CD4-positive, alpha-beta T cell treated with Interleukin-1 beta for 1 hour (primary cell): ENCODE measurements around the gene ZNF41.
A peak's percentile ranks its signal among the peaks of the same experiment; 100 is the strongest.
"Not testable (repeated sequence)": the region's sequence is repeated elsewhere in the genome, so short reads cannot be mapped to it uniquely, and the experiment has no call there.

Source experiments
- DNase-seq, 2 donors: peaks; one replicate each; pipeline ENCODE4 v3.0.0-alpha.2; 2020 to 2022

ZNF41 gene

DNA sequence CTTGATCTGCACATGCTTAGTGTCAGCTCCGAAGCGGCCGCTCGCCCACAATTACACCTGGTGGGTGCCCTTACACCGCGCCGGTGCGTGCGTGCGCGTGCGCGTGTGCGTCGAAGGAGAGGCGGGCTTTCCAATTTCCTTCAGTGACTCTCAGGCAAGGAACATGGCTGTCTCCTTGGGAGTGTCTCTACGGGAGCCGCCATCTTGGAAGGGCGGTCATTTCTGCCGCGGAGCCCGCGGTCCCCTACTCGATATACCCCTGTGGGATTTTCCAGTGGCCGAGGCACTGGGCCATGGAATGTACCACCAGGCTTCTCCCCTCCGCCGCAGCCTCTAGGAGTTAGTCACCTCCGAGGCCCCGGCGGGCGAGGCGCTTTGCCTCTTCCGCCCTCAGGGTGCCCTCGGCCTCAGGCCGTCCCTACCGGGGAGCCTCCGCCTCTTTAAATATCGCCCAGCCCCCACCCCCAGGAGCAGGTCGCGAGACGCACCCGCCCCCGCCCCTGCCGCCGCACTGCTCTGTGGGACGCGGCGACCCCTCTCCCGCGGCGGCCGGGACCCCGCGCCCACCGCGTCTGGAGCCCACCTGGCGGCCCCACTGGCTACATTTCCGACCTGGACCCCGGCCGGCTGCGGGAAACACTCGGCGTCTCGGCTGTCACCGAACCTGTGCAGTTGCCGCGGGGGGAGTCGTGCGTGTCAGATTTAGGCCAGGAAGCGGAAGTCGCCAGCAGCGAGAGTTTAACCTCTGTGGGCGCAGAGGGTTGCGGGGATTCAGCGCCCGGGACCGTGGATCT, at the start of gene ZNF41:
TSS of gene ZNF41 (minus strand) at position 711 of the 794 bp plus-strand sequence. CDS start 15,741 bp downstream, outside the sequence.
- DNase-seq: peak; percentile 86

DNA sequence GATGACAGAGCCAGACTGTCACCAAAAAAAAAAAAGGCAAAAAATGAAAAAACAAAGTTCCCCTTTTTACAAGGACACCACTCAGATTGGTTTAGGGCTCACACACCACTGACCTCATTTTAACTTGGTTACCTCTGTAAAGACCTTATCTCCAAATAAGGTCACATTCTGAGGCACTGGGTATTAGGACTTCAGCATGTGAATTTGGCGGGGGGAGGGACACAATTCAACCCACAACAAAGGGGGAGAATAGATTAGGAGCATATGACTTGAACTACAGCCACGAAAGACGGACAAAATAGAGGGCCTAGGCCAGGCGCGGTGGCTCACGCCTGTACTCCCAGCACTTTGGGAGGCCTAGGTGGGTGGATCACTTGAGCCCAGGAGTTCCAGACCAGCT, 47.0 kb upstream of the ZNF41 start:
- no peak for DNase-seq

DNA sequence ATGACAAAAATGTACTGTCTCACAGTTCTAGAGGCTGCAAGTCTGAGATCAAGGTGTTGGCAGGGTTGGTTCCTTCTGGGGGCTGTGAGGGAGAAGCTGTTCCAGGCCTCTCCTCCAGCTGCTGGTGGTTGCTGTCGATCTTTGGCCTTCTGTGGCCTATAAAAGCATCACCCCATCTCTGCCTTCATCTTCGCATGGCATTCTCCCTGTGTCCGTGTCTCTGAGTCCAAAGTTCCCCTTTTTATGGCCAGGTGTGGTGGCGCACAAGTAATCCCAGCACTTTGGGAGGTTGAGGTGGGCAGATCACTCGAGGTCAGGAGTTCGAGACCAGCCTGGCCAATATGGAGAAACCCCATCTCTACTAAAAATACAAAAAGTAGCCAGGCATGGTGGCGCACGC, 46.5 kb upstream of the ZNF41 start:
- no peak for DNase-seq

DNA sequence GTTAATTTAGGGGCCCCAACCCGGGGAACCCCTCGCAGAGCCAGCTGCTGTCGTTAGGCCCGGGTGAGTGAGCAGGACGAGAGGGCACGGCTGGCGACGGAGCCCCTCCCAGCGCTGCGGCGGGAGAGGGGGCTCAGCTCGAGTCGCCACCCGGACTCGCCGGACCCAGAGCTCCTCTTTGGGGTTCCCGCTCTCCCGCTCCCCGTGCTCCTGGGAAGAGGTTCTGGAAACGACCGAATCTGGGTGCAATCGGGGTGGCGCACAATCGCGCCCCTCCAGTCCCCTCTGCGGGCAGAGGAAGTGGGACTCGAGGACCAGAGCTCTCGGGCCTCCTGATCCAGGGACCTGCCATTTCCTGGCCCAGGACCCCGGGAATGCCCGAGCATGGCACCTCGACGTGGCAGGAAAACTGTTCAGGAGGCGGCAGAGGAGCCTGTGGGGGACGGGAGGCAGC, 40.7 kb upstream of the ZNF41 start:
- DNase-seq: no peak

DNA sequence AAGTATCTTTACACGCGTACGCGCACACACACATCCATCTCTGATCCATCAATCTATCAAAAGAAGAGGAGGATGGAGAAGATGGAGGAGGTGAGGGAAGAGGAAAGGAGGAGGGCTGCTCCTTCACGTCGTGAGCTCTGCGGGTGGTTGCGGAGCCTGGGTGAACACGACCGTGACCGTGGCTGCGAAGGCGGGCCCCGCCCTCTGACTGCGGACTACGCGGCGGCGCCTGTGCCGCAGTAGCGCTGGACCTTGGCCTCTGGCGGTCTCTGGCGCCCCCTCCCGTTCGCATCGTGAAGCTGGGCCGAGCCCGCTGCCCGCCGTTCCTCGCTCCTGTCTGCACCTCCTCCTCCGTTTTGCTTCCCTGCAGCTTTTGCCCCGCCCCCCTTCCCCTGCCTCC, 40.3 kb upstream of the ZNF41 start:
- peak; percentile 82 to 83 for DNase-seq

DNA sequence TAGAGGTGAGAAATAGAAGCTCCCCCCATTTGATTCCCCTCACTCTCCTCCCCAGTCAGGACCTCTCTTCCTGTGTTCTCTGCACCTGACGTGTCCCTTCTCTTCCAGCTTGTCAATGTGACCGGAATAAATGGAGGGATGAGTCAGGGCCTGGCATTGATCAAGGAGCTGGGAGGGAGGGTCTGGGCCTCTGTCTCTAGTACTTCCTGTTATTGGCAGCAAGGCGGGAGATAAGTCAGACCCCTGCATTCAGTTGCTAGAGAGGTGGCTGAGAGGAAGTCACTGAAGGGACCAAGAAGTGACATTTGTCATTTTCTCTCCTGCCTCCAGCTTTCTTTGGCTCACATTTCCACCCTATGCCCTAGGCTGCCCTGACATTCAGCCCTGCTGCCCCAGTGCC, 35.1 kb upstream of the ZNF41 start:
- no peak for DNase-seq

DNA sequence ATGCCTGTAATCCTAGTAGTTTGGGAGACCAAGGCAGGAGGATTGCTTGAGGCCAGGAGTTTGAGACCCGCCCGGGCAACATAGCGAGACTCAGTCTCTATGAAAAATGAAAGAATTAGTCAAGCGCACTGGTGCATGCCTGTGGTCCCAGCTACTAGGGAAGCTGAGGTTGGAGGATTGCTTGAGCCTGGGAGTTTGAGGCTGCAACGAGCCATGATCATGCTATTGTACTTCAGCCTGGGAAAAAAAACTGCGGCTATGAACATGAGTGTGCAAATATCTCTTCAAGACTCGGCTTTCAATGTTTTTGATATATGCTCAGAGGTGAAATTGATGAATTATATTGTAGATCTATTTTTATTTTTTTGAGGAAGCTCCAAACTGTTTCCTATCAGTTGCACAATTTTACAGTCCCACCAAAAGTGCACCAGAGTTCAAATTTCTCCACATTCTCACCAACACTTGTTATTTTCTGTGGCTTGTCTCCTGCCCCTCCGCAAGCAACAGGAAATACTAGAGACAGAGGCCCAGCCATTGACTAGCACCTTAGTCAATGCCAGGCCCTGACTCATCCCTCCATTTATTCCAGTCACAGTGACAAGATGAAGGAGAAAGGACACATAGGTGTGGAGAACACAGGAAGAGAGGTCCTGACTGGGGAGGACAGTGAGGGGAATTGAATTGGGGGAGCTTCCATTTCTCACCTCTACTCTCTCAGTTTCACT, 33.1 kb upstream of the ZNF41 start:
- no peak for DNase-seq

DNA sequence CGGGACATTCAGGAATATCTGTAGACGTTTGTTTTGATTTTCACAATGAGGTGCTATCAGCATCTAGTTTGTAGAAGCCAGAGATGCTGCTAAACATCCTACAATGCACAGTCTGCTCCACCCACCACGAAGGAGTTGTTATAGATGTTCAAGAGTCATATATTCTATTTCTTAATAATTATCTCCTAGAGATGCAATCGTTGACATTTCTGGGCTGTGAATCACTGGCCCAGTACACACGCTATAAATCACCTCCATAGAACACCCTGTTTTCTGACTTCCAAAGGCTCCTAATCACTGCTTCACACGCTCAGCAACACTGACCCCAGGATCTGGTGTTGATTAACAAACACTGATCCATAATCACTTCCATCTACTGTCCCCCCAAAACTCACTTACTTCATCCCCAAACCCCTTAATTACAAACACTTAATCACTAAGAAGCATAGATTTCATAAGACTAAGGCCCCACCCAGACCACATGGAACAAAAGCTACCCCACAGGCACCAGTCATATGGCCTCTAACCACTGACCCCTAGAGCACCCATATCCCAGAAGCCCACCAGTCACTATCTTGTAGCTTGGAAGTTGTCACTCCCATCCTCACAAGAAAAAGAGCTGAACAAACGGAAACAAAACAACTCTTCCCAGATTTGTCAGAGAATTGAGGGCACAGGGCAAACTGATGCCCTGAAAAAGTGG, 31.7 kb upstream of the ZNF41 start:
- DNase-seq: no peak

DNA sequence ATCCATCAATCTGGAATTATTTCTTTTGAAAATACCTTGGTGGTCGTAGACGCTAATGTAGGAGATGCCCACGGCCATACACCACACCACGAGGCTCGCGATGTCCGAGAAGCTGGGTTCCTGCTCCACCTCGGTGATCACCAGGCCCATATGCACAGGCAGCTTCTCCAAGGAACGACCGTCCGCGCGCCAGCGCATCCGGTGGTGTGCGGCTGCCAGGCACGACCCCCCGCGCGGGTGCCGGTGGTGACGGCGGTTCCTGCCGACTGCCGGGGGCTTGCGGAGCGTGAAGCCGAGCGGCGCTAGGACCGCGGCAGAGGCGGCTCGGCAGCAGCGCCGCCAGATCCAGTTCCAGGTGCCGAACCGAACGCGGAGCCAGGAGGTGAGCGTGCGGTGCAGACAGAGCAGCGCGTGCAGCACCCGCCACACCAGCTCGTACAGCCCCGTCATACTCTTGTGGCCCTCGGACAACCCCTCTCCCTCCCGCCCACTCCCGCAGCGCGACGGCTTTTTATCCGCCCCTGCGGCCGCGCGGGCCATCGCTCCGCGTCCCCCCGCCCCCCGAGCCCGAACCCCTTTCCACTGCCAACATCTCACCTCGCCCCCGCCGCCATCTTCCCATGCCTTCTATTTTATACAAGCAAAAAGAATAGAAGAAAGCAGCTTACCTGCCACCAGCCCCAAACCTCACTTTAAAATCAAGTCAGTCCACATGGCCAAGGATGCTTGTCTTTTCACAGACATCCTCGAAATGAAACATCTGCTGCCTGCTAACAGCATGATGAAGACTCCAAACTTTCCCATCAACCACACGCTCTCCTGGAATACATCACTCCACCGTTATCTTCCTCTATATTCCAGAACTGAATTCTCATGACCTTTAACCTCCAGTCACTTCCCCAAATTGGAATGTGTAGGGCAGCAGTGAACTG, 30.3 kb upstream of the ZNF41 start:
- not testable (repeated sequence) for DNase-seq

DNA sequence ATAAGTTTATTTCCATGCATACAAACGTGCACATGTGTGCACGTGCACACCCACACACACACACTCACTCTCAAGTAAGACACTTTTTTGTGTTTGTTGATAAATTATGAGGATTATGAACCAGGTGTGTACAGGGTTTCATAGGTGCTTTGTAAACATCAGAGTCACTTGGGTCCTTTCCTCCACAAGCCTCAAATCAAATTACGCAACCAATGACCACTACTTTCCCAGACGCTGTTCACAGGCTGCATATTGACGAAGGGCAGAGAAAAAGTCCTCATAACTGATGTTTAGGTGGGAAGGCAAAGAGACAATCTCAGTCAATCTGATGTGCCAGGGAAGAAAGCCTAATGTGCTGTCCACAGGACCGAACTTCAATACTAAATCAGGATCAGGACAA, 29.4 kb upstream of the ZNF41 start:
- DNase-seq: not testable (repeated sequence)

DNA sequence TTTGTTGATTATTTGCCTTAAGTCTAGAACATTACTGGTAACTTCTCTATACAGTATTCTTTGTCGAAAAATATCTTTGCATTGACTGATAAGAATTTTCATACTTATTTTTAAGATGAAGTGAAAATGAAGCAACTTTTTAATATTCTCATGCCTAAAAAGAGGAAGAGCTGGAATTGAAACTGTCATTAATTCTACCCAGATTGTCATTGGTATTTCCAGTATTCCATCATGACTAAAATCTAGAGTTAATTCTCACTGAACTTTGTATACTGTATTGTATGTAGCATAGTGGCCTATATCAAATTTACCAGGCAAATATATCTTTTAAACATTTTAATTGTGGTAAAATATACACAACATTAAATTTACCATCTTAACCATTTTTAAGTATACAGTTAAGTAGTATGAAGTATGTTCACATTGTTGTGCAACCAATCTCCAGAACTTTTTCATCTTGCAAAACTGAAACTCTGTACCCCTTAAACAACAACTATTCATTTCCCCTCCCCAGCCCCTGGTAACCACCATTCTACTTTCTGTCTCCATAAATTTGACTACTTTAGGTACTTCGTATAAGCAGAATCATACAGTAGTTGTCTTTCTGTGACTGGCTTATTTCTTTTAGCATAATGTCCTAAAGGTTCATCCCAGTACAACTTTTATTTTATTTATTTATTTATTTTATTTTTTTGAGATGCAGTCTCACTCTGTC, 24.3 kb upstream of the ZNF41 start:
- DNase-seq: no peak

DNA sequence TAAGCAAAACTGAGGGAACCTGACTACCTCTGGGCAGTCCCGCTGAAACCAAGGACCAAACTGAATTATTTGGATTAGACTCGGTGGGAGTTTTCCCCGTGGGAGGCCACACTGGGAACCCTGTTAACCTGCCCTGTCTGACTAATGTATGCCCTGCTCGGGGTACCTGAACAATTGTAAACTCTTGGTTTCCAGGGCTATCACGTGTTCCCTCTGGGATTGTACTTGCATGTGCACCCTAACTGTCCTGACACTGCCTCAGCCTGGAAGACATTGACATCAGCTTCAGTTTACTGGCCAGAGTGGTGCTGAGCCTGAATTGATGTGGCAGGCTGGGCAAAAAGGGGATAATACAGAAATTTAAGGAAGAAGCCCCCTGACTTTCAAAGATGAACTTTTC, 20.1 kb upstream of the ZNF41 start:
- DNase-seq: no peak

DNA sequence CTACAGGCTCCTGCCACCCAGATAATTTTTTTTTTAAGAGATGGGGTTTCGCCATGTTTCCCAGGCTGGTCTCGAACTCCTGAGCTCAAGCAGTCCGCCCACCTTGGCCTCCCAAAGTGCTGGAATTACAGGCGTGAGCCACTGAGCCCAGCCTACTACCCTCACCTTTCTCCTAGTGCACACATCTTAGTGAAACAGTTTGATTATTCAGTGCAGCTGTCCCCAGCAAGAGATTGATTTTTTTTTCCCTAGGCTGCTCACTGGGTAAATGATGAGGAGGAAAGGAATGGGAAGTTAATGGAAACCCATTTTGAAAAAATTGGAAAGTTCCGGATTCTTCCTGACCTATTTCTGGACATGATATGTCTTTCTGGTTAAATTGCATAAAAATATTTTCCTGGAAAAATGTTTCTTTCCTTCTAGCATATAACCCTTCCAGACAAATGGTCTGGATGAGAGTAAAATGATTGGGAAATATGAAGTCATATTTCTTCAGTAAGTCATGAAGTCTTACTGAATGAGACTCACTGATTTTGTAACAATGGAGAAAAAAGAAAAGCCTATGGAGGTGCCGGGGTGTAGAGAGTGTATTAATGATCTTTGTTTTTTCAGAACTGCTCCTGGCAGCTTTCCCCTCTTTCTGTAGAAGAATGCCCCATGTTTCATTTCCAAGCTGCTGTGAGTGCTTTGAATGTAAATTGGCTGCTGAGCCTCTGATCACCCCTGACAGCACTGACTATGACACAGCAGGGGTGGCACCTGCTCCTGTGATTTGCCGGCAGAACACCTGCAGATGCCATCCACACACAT, 19.5 kb upstream of the ZNF41 start:
- DNase-seq: no peak

DNA sequence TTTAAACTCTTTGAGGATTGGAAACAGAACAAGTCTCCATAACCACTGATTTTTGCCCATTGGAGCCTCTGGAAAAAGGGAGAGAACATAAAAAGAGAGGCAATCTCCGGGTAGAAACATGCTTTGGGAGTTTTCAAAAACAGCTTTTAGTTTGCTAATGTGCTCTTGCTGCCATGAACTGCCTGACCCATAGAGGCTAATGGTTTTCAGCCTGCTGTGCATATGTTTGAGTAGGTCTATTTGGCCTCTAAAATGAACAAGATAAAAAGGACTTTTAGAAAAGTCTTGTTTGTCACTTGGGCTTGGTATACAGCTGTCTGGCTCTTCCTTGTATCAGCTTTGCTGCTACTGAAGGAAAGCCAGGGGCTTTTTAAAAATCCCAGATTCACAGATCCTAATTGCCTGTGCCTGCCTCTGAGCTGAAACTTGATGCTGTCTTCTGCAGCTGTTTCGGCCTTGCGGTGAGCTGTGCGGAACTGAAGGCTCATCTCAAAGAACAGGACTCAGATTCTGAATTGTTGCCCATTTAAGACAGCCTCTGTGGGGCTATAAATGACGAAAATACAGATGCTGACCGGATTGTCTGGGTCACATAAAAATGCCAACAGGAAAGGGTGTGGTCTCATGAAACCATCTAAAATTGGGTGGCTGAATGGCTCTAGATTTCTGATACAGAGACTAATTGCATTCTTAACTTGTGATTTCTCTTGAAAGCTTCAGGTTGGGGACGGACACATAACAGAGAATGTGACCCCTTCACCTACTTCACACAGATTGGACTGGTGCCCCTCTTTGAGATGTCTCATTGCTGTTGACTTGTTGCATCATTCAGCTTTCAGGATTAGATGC, 18.4 kb upstream of the ZNF41 start:
- DNase-seq: no peak

DNA sequence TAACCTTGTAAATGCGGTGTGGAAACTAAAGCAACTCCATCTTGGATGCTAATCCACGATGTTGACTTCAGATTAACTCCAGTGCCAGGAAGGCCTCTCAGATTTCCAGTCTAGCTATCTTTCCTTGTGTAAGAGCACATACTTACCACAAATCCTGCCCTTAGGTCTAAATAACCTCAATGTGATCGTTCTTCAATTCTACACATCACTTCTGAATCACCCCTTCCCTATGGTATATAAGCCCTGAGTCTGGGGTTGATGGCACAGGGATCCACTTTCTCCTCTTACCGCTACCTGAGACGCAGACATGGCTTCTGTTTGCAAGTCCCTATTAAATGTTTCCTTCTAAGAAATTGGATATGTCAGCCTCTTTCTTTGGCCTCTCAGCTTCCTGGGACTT, 17.5 kb upstream of the ZNF41 start:
- no peak for DNase-seq

DNA sequence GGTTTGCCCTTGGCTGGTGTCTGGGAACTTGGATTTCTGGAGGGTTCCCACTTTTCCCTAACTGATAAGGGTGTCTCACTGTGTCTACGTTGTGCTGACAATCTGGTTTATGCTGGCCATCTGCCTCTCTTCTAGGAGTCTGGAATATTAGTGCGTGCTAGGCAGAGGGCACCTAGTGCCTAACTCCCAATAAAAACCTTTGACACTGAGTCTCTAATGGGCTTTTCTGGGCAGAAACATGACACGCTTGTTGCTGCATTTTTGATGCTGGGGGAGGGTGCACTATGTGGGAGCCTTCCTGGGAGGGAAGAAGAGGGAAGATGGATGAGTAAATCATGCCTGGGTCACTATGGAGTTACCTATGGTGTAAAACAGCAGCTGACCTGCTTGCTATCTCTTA, 16.3 kb upstream of the ZNF41 start:
- DNase-seq: no peak

DNA sequence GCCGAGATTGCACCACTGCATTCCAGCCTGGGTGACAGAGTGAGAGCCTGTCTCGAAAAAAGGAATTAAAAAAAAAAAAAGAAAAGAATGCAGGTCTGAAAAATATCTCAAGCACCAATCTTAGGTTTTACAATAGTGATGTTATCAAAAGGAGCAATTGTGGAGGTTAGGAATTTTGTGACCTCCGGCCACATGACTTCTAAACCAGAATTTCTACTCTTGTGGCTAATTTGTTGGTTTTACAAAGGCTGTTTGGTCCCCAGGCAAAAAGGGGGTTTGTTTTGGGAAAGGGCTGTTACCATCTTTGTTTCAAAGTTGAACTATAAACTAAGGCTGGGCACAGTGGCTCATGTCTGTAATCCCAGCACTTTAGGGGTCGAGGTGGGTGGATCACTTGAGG, 15.4 kb upstream of the ZNF41 start:
- DNase-seq: no peak

DNA sequence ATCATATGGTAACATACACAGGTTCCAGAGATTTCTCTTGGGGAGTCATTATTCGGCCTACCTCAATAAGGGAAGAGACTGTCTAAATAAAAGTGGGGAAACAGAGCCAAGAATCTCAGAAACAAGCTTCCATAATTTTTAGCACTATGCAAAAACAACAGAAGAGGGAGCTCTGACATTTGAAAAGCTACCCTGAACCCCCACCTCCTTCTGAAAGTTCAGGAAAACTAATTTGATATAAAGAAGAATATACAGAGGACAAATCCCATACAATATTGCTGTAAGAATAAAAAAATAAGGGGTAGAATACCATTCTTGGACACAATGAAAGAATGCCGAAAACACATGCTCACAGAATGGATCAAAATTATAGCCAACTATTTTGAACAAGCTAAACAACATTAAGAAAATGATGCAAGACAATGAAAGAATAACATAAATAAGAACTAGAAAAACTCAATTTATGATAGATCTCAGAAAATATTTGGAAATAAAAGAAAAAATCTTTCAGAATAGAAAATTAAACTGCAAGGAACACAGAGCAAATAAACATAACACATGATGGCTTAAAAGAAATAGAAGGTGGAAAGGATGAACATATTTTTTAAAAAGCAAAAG, 14.4 kb upstream of the ZNF41 start:
- no peak for DNase-seq

DNA sequence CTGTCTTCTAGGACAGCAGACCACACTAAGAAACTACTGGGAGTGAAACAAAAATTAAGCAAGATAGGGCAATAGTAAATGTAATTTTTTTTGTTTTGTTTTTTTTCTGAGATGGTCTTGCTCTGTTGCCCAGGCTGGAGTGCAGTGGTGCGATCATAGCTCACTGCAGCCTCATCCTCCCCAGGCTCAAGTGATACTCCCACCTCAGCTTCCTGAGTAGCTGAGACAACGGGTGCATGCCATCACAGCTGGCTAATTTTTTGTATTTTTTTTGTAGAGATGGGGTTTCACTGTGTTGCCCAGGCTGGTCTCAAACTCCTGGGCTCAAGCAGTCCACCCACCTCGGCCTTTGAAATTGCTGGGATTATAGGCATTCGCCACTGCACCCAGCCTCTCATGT, 9.1 kb upstream of the ZNF41 start:
- DNase-seq: not testable (repeated sequence)
